ENCODE measurements around the gene PDE6H. TPM values are rescaled to one million over a fixed set of nuclear protein-coding genes. Genes with fewer than 3 reads are reported as not detected.

Gene PDE6H
- total and polyA plus RNA-seq, 8 donors: not detected

DNA sequence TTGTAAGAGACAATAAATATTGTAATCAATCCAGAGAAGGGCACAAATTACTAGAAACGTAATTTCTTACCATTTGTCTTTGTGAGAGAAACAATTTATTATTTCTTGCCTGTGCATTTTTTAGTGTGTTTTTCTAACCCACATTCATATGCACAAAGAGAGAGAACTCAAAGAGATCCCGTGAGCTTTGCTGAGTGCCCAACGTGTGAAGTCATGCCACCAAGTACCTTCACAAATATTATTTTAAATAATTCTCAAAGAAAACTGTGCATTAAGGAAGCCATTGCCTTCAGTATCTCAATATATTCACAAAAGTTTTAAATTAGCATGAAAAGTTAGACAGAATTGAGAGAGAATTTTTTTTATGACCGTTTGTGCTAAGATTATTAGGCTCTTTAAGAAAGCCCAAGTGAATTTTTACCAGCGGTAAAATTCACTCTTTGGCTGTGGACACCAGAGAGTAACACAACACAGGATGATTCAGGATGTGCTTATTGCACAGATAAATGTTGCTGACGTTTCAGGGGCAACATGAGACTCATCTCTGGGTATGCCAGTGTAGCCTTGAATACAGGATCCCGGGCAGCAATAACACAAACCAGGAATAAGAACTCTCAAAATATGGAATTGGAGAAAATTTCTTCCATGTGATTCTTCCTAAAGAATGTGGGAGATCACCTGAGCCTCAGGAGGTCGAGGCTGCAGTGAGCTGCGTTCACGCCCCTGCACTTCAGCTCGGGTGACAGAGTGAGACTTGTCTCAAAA is 14.3 kb upstream of the PDE6H start:
- no peak for FAIRE-seq
- H3K9me3 ChIP-seq: no peaks in the 10 kb centered on the region
- H3K36me3 ChIP-seq: no peaks in the 10 kb centered on the region
- 82 to 83% methylated on average over 11 of the region's 11 CpGs for WGBS, 2 donors
- TF ChIP-seq CTCF (IDR thresholded peaks at IDR 0.05): no peak
- ATAC-seq: no peak
- peaks cover 0 to 4% (median 0%) of the 10 kb centered on the region in 3 donors for H3K4me1 ChIP-seq
- H3K27ac ChIP-seq: peak overlapping the region in 1 of 4 donors; percentile 0
- no peak for DNase-seq
- H3K27me3 ChIP-seq: no peaks in the 10 kb centered on the region
- intact Hi-C loops (cut with DNase I): no loop called here
- H3K4me3 ChIP-seq: no peak overlapping the region

- TF ChIP-seq CTCF (IDR thresholded peaks at IDR 0.05): no peak
- Histone ChIP-seq H3K27ac (peak overlapping the region in 1 of 4 donors; percentile 0), H3K9me3 (no peaks in the 10 kb centered on the region), H3K4me3 (no peak overlapping the region), H3K36me3 (no peaks in the 10 kb centered on the region), H3K4me1 (peaks cover 0 to 4% (median 0%) of the 10 kb centered on the region in 3 donors), H3K27me3 (no peaks in the 10 kb centered on the region)
- intact Hi-C loops (cut with DNase I): no loop called here
- no peak for FAIRE-seq
- WGBS, 2 donors: 92 to 98% methylated on average over 10 of the region's 10 CpGs
- DNase-seq: no peak
- no peak for ATAC-seq
These were observed 13.8 kb upstream of the PDE6H start for GRCh38 chr12:14959126-14959440.

DNA sequence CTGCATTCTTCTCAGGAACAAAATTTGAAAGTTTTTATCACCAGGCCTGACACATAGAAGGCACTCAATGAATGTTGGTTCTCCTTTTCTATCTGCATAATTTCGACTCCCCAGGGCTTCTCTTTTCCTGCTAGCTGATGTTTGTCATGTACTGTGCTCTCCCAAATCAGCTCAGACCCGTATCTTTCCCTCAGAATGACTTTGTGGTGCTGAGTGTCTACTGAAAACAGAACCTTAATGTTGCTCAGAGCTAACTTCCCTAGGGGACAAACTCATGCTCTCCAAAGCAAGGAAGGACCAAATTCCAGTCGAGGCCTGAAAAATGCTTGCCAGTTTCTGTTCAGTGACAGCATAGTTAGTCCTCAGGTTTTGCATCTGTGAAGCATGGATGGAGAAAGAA is 13.4 kb upstream of the PDE6H start:
- peak overlapping the region in 1 of 4 donors; percentile 10 for H3K27ac ChIP-seq
- H3K9me3 ChIP-seq: no peaks in the 10 kb centered on the region
- peaks cover 0 to 4% (median 0%) of the 10 kb centered on the region in 3 donors for H3K4me1 ChIP-seq
- DNase-seq: no peak
- ATAC-seq: no peak
- no peaks in the 10 kb centered on the region for H3K36me3 ChIP-seq
- H3K27me3 ChIP-seq: no peaks in the 10 kb centered on the region
- 55 to 75% methylated on average over 3 of the region's 3 CpGs for WGBS, 2 donors
- peak overlapping the region in 1 of 4 donors; percentile 28 for H3K4me3 ChIP-seq
- TF ChIP-seq CTCF (IDR thresholded peaks at IDR 0.05): no peak
- no peak for FAIRE-seq
- intact Hi-C loops (cut with DNase I): no loop called here

DNA sequence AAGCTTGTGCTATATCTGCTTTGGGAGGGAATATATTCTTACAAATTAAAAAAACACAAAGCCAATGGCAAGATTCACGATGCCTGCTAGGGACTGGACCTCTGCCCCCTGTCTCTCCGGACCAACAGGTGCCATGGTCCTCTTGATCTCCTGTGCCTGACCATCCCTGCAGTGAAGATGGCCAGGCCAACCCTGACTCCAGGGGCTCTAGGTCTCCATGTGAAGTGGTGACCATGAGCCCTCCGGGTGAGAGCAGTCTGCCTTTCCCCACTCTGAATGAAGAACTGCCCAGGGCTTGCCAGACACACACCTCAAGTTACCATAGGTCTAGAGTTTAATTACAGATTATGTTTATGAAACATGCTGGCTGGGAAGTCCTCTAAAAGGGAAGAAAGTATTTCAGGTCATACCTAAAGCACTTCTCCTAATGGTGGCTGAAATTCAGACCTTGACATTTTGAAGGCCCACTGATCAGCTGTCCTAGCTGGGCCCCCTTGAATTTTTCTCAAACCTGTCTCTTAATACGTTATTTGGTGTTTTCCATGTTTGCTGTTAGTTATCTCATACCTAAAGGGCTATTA is 12.8 kb upstream of the PDE6H start:
- intact Hi-C loops (cut with DNase I): no loop called here
- Histone ChIP-seq H3K4me1 (peaks cover 0 to 4% (median 0%) of the 10 kb centered on the region in 3 donors), H3K27ac (peak overlapping the region in 2 of 4 donors; percentile 10 to 45), H3K36me3 (no peaks in the 10 kb centered on the region), H3K9me3 (no peaks in the 10 kb centered on the region), H3K4me3 (peak overlapping the region in 1 of 4 donors; percentile 28), H3K27me3 (no peaks in the 10 kb centered on the region)
- no peak for DNase-seq
- ATAC-seq: no peak
- FAIRE-seq: no peak
- TF ChIP-seq CTCF (IDR thresholded peaks at IDR 0.05): no peak
- WGBS, 2 donors: 87% methylated on average over 4 of the region's 4 CpGs

Measured in pancreas (tissue), 10 donors.